ENCODE results near the gene NALCN.

- no peak for TF ChIP-seq CTCF (IDR thresholded peaks at IDR 0.05 in 8 of 11, conservative IDR thresholded peaks at IDR 0.05 in 3 of 11)
- no peak for TF ChIP-seq POLR2A (IDR thresholded peaks at IDR 0.05)
- TF ChIP-seq POLR2AphosphoS5 (IDR thresholded peaks at IDR 0.05), result no peak
These were observed 406.2 kb downstream of the NALCN start for GRCh38 chr13:101010100-101010499.
